Mucosa of descending colon (tissue), 3 donors: ENCODE data around the gene PHKB. TPM values are rescaled to one million over a fixed set of nuclear protein-coding genes. Genes with fewer than 3 reads are reported as not detected.

Experiments used
- ATAC-seq: fragments of 200-7000 bp; cut with Tn5 transposase; one replicate; pipeline ENCODE4 v1.9.1; 2020; ENCODE audit warnings: mild to moderate bottlenecking, moderate library complexity
- DNase-seq, 3 donors: peaks; one replicate each; pipeline ENCODE4 v3.0.0-alpha.2; 2020
- H3K36me3 ChIP-seq: fragments of 200-600 bp; one replicate; pipeline ENCODE4 v1.8.0; 2021; ENCODE audit warnings: low read depth, mild to moderate bottlenecking
- H3K4me1 ChIP-seq: fragments of 200-600 bp; one replicate; pipeline ENCODE4 v1.8.0; 2021; ENCODE audit warnings: low read depth, mild to moderate bottlenecking
- H3K4me3 ChIP-seq: fragments of 200-600 bp; one replicate; pipeline ENCODE4 v1.8.0; 2021; ENCODE audit warnings: mild to moderate bottlenecking
- H3K9me3 ChIP-seq: fragments of 200-600 bp; one replicate; pipeline ENCODE4 v1.8.0; 2021; ENCODE audit warnings: mild to moderate bottlenecking
- intact Hi-C, 2 donors: fragments of 100-400 bp; cut with DNase I in 1 of 2; cut with micrococcal nuclease in 1 of 2; formaldehyde crosslinking; loops; one replicate each; pipeline versions ENCODE4 v1.11.0 to v1.11.1; 2022; cut with DNase I, micrococcal nuclease
- total RNA-seq, 3 donors: library from RNA; stranded (reverse); fragmentation: NEBNext Ultra II Directional in 2 of 3; extraction: Animal tissue kit (Norgen Biotek cat#: 25700) in 2 of 3; gene quantifications; one replicate each; pipeline versions ENCODE4 v1.2.1 to v1.2.4, GENCODE V29; 2021 to 2023
- TF ChIP-seq, protein P1 (sequence below): fragments of 200-600 bp; IDR thresholded peaks from one replicate; pipeline ENCODE4 v1.8.0; 2022; ENCODE audit warnings: antibody characterized with exemption, mild to moderate bottlenecking
- donor health status: DM: no; HTN: no; CAD: no; lungs with moderate emphysema.
- donor health status: DM: no; HTN: no; CAD: no.
- donor health status: DM: no; HTN: yes; CAD: no.

The PHKB gene
- total RNA-seq, 3 donors from 2014 or later, result 67.8 to 101 (median 81.4) TPM

DNA sequence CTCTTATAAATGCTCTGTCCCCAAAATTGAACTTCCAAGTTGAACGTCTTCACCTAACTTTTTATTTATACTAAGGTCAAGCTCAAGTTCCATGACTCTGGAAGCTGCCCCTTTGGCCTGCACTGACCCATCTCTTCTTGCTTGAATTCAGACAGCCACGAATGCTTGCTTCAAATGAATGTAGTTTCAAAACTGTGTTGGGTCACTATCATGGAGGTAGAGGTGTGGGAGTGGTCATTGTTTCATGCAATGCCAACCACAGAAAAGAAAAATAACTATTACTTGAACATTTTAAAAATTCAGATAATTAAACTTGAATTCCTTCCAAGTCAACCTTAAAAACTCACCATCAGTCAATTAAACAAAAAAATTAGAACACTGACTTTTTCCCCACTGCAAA is 2.8 kb upstream of the PHKB start:
- TF ChIP-seq, protein P1, sequence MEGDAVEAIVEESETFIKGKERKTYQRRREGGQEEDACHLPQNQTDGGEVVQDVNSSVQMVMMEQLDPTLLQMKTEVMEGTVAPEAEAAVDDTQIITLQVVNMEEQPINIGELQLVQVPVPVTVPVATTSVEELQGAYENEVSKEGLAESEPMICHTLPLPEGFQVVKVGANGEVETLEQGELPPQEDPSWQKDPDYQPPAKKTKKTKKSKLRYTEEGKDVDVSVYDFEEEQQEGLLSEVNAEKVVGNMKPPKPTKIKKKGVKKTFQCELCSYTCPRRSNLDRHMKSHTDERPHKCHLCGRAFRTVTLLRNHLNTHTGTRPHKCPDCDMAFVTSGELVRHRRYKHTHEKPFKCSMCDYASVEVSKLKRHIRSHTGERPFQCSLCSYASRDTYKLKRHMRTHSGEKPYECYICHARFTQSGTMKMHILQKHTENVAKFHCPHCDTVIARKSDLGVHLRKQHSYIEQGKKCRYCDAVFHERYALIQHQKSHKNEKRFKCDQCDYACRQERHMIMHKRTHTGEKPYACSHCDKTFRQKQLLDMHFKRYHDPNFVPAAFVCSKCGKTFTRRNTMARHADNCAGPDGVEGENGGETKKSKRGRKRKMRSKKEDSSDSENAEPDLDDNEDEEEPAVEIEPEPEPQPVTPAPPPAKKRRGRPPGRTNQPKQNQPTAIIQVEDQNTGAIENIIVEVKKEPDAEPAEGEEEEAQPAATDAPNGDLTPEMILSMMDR, result no peak
- Histone ChIP-seq H3K4me1 (peaks cover 14% of the 10 kb centered on the region), H3K9me3 (no peaks in the 10 kb centered on the region), H3K4me3 (no peak overlapping the region), H3K36me3 (no peaks in the 10 kb centered on the region)
- DNase-seq, result no peak
- intact Hi-C loops, result no loop called here
- ATAC-seq, result no peak

- H3K9me3 ChIP-seq, result no peaks in the 10 kb centered on the region
- no peaks in the 10 kb centered on the region for H3K36me3 ChIP-seq
- intact Hi-C loops, result no loop called here
- TF ChIP-seq, protein P1, result no peak
- no peak for DNase-seq
- no peak for ATAC-seq
- no peak overlapping the region for H3K4me3 ChIP-seq
- peaks cover 14% of the 10 kb centered on the region for H3K4me1 ChIP-seq
Measured at GRCh38 chr16:47459603-47460002, 1.5 kb upstream of the PHKB start.

DNA sequence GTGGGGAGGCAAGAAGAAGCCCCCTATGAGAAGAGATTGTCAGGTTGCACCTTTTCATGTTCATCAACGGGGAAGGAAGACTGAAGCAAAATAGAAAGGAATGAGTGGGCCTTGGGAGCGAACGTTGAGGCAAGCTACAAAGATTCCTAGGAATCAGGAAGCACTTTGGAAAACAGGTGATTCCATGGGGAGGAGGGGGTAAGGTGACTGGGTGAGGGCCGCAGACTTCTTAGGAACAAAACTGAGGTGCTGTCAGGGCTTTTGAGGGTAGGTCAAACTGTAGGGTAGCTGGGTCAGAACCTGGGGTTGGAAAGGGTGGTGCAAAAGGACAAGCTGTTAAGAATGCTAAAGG is 796 bp upstream of the PHKB start:
- Histone ChIP-seq H3K4me3 (peak overlapping the region; percentile 89), H3K9me3 (no peaks in the 10 kb centered on the region), H3K36me3 (no peaks in the 10 kb centered on the region), H3K4me1 (peaks cover 14% of the 10 kb centered on the region)
- intact Hi-C loops, result no loop called here
- TF ChIP-seq, protein P1, result no peak
- ATAC-seq (peak; percentile 37), DNase-seq (peak in 1 of 3 donors; percentile 19)

DNA sequence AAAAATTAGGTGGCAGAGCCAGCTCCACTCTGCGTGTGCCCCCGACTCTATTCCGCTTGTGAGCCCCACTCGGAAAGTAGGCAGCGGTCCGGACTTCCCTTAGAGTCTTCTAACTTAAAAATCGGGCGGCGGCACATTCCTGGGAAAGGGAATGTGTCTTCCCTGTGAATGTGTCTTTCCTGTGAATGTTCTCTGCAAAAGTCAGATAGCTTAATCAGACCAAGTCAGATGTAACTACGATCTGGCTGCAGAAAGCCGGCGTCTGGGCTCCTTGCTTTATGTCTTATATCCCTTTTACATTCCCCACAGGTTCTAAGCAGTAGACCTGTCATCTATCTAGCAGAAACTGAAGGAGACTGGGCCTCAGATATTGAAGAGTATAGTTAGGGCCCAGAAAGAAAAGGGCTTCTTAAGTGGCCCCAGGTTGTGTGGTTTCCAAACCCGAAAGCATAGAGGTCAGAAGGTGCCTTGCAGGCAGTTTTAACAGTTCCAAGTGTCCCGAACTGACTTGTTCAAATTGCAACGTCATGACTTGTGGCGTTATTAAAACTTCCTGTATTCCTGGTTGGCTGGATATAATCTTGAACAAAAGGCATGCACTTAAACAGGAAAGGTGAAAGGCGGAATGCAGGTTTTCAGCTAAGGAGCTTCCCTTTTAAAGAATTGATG is 601 bp downstream of the PHKB start:
- Histone ChIP-seq H3K36me3 (no peaks in the 10 kb centered on the region), H3K4me1 (peaks cover 18% of the 10 kb centered on the region), H3K9me3 (no peaks in the 10 kb centered on the region), H3K4me3 (peak overlapping the region; percentile 89)
- ATAC-seq (peak; percentile 44), DNase-seq (peak in 1 of 3 donors; percentile 49)
- TF ChIP-seq, protein P1, result no peak
- intact Hi-C loops, result no loop called here

DNA sequence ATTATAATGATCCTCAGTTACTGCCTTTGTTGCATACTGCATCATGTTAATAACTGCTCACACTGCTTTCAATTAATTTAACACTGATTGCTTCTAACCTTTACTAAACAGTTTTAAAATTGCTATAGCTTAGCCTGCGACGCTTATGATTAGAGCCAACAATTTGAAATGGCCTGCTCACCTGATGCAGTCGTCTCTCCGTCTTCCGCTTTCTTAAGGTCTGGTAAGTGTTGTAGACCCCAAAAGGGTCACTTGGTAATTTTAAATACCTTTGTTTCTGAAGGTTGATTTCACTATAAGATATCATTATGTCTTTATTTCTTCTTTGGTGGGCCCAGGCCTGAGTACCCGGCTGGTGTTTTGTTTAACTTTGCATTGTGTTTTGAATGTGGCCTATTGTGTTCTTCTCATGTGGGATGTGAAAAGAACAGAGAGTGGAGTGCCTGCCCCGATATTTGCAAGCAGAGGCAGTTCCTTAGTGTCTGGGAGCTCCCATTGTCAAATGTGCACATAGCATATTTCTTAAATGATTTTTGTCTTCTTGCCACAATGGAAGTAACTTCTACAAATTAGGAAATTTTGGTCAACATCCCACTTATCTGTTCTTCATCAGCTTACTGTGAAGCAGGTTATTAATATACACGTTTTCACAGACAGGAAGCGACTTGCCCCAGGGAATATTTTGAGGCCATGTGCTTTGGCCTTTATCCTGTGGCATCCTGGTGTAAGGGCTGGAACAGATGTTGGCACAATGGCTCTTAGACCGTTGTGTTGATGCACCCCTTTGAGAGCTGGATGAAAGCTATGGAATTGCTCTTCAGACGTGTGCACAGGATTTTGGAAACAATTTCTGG is 2.9 kb downstream of the PHKB start:
- Histone ChIP-seq H3K9me3 (no peaks in the 10 kb centered on the region), H3K4me1 (peaks cover 18% of the 10 kb centered on the region), H3K4me3 (no peak overlapping the region), H3K36me3 (no peaks in the 10 kb centered on the region)
- TF ChIP-seq, protein P1, result no peak
- intact Hi-C loops, result no loop called here
- no peak for ATAC-seq
- no peak for DNase-seq
